Measurements from ENCODE around the gene JARID2.

GRCh38 chr6:15319677-15320076 lies 73.8 kb downstream of the JARID2 start:
- TF ChIP-seq, protein P1, sequence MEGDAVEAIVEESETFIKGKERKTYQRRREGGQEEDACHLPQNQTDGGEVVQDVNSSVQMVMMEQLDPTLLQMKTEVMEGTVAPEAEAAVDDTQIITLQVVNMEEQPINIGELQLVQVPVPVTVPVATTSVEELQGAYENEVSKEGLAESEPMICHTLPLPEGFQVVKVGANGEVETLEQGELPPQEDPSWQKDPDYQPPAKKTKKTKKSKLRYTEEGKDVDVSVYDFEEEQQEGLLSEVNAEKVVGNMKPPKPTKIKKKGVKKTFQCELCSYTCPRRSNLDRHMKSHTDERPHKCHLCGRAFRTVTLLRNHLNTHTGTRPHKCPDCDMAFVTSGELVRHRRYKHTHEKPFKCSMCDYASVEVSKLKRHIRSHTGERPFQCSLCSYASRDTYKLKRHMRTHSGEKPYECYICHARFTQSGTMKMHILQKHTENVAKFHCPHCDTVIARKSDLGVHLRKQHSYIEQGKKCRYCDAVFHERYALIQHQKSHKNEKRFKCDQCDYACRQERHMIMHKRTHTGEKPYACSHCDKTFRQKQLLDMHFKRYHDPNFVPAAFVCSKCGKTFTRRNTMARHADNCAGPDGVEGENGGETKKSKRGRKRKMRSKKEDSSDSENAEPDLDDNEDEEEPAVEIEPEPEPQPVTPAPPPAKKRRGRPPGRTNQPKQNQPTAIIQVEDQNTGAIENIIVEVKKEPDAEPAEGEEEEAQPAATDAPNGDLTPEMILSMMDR (conservative IDR thresholded peaks at IDR 0.05; ENCODE audit: low read depth, low read length) = no peak
- TF ChIP-seq SMC3 (IDR thresholded peaks at IDR 0.05; ENCODE audit: low read depth, low read length) (no peak), USF2 (IDR thresholded peaks at IDR 0.05; ENCODE audit: low read depth, low read length) (no peak), RCOR1 (IDR thresholded peaks at IDR 0.05; ENCODE audit: insufficient replicate concordance, low read length) (no peak), MAFK (IDR thresholded peaks at IDR 0.05; ENCODE audit: low read depth, low read length) (no peak), RAD21 (IDR thresholded peaks at IDR 0.05; ENCODE audit: low read length) (no peak), POLR2A (IDR thresholded peaks at IDR 0.05; ENCODE audit: low read depth, low read length) (no peak), BHLHE40 (IDR thresholded peaks at IDR 0.05; ENCODE audit: low read depth, low read length) (no peak), MAZ (IDR thresholded peaks at IDR 0.05; ENCODE audit: borderline replicate concordance, low read depth, low read length) (no peak), CEBPB (IDR thresholded peaks at IDR 0.05; ENCODE audit: low read depth, low read length) (no peak), CHD1 (IDR thresholded peaks at IDR 0.05; ENCODE audit: low read depth, low read length) (no peak), FOS (IDR thresholded peaks at IDR 0.05; ENCODE audit: low read depth, low read length) (no peak), MXI1 (IDR thresholded peaks at IDR 0.05; ENCODE audit: borderline replicate concordance, low read depth, low read length) (no peak)
- TF ChIP-seq, protein P2, sequence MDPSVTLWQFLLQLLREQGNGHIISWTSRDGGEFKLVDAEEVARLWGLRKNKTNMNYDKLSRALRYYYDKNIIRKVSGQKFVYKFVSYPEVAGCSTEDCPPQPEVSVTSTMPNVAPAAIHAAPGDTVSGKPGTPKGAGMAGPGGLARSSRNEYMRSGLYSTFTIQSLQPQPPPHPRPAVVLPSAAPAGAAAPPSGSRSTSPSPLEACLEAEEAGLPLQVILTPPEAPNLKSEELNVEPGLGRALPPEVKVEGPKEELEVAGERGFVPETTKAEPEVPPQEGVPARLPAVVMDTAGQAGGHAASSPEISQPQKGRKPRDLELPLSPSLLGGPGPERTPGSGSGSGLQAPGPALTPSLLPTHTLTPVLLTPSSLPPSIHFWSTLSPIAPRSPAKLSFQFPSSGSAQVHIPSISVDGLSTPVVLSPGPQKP (IDR thresholded peaks at IDR 0.05; ENCODE audit: borderline replicate concordance, low read depth, low read length) = no peak
